Pulmonary artery endothelial cell (primary cell): ENCODE results near the gene PPM1J. TPM values are rescaled to one million over a fixed set of nuclear protein-coding genes. Genes with fewer than 3 reads are reported as not detected.
"Not testable (repeated sequence)": the region's sequence is repeated elsewhere in the genome, so short reads cannot be mapped to it uniquely, and the experiment has no call there.

Source experiments
- DNase-seq: peaks from one replicate; pipeline ENCODE4 v3.0.0-alpha.2; 2011; ENCODE audit warnings: low read depth, low spot score
- total RNA-seq: library from RNA; depleted of rRNA; stranded (reverse); fragments of >200 nt; gene quantifications from 2 replicates; pipeline ENCODE4 v1.2.3, GENCODE V29; 2014

Gene PPM1J, protein sequence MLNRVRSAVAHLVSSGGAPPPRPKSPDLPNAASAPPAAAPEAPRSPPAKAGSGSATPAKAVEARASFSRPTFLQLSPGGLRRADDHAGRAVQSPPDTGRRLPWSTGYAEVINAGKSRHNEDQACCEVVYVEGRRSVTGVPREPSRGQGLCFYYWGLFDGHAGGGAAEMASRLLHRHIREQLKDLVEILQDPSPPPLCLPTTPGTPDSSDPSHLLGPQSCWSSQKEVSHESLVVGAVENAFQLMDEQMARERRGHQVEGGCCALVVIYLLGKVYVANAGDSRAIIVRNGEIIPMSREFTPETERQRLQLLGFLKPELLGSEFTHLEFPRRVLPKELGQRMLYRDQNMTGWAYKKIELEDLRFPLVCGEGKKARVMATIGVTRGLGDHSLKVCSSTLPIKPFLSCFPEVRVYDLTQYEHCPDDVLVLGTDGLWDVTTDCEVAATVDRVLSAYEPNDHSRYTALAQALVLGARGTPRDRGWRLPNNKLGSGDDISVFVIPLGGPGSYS
- 0.81 and 1.8 TPM in 2 replicates for total RNA-seq

- peak; percentile 76 for DNase-seq
Measured at GRCh38 chr1:112715264-112716053, at the start of gene PPM1J. Gene PPM1J, minus strand, starts transcription at chr1:112715332. Its CDS starts 31 bp downstream, at chr1:112715301.

- no peak for DNase-seq
Measured at GRCh38 chr1:112762541-112763500, 47.7 kb upstream of the PPM1J start.

- DNase-seq, result no peak
Measured at GRCh38 chr1:112761714-112762480, 46.8 kb upstream of the PPM1J start.

GRCh38 chr1:112759228-112759627, 44.1 kb upstream of the PPM1J start:
- DNase-seq, result no peak

GRCh38 chr1:112754116-112754628, 39.0 kb upstream of the PPM1J start:
- DNase-seq, result no peak

GRCh38 chr1:112748396-112748795, 33.3 kb upstream of the PPM1J start:
- no peak for DNase-seq

DNA sequence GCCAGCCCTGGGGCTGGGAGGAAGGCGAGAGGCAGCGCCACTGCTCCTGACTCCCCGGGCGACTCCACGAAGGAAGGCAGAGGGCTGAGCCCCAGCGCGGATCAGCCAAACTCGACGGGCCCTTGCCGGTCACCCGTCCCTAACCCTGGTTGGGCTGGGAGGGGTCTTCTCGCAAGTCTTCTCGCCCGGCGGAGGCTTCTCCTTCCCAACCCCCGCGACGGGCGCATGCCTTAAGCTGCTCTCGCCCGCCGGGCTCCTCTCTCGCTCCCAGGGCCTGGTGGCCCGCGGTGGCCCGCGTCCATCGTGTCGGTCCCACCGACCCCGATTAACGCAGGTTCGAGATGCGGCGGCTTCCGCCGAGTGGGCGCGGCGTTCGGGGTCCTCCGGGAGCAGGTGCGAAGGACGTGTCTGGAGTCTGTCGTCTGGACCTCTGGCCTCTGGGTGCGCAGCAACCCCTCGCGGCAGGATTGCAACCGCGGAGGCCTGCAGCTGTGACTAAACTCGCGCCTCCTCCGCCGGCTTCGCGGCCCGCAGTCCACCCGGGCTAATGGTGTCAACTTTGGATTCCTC, 29.0 kb upstream of the PPM1J start:
- DNase-seq, result no peak

DNA sequence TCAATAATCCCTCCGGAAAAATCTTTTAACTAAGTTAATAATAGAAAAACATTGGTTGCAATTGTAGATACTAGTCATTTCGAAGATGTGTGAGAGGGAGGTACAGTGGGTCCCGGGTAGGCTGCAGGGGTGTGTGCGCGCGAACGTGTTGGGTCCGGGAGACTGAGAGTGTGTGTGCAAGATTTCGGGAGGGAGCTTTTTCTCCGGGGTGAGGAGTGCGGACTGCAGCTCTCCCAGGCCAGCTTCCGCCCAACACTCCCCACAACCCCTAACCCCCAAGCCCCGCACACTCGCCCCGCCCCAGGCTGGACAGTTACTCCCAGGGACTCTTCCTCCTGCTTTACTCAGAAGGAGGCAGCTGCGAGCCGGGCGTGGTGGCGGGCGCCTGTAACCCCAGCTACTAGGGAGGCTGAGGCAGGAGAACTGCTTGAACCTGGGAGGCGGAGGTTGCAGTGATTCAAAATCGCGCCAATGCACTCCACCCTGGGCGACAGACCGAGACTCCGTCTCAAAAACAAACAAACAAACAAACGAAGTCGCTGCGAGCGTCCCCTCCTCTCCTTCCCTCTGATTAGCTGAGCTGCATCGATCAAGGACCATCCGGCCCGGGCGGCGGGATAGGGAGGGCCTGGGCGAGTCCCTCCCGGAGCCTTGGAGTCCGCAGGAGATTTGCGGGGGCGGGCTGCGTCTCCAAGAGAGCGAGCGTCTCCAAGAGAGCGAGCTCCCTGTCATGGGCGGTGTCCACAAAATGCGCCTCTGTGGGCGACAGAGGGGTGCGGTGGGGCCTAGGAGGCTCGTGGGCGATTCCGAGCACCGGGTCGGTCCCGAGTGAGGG, 28.3 kb upstream of the PPM1J start:
- no peak for DNase-seq

- no peak for DNase-seq
Measured at GRCh38 chr1:112737573-112737972, 22.4 kb upstream of the PPM1J start.

DNA sequence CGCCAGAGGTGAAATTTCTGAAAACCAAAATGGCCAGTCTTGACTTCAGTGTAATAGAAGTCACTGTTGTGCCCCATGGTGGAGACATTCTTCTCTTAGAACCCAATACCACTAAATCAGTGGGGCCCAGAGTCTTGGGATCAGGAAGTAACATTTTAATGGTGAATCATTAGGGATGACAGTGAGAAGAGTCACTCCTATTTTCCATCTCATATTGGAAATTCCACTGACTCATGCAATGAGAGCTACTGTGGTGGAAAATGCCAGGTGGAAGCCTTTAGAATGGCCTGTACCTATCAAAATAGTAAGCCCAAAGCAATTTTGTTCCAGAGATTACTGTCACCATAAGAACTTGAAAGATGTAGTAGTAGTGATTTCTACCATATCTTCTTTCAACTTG, 20.6 kb upstream of the PPM1J start:
- no peak for DNase-seq

GRCh38 chr1:112731451-112731850, 16.3 kb upstream of the PPM1J start:
- no peak for DNase-seq

DNA sequence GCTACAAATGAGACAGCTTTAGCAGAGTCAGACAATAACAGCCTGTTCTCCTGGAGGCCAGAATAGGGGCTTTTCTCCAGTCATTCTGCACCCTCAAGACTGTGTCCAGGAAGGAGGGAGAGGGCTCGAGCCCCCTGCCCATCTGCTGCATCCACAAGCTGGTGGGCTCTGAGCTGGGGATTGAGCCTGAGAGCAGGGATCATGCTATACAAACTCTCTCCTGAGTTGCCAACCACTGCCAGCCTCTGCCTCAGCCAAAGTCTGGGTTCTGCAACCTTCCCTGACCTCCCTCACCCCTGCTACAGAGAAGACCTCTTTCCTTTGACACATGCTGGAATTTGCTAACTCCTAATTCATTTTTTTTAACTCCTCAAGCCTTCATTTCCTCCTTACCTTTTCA, 14.8 kb upstream of the PPM1J start:
- no peak for DNase-seq

GRCh38 chr1:112729011-112729410, 13.9 kb upstream of the PPM1J start:
- not testable (repeated sequence) for DNase-seq

DNA sequence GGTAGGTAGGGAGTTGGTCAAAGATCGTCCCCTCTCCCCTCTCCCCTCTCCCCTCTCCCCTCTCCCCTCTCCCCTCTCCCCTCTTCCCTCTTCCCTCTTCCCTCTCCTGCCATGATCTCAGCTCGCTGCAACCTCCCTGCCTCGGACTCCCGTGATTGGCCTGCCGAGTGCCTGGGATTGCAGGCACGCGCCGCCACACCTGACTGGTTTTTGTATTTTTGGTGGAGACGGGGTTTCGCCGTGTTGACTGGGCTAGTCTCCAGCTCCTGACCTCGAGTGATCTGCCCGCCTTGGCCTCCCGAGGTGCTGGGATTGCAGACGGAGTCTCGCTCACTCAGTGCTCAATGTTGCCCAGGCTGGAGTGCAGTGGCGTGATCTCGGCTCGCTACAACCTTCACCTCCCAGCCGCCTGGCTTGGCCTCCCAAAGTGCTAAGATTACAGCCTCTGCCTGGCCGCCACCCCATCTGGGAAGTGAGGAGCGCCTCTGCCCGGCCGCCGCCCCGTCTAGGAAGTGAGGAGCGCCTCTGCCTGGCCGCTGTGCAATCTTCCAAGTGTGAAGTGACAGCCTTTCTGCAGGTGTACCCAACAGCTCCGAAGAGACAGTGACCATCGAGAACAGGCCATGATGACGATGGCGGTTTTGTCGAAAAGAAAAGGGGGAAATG, 13.3 kb upstream of the PPM1J start:
- not testable (repeated sequence) for DNase-seq

- DNase-seq, result no peak
Measured at GRCh38 chr1:112727716-112728115, 12.6 kb upstream of the PPM1J start.

GRCh38 chr1:112724240-112724639, 9.1 kb upstream of the PPM1J start:
- DNase-seq, result not testable (repeated sequence)

- DNase-seq, result no peak
Measured at GRCh38 chr1:112723511-112723839, 8.3 kb upstream of the PPM1J start.
